IMR-90 (cell line): Measurements from ENCODE around the gene SLIT3. TPM values are rescaled to one million over a fixed set of nuclear protein-coding genes. Genes with fewer than 3 reads are reported as not detected.

Experiments
- ATAC-seq: fragments of 200-7000 bp; cut with Tn5 transposase; 2 replicates; pipeline ENCODE4 v1.9.1; 2020; ENCODE audit warnings: low read depth, mild to moderate bottlenecking, moderate library complexity
- BruUV-seq: library from RNA; stranded (reverse); fragments of 400-500 nt; replicated peaks from 2 replicates; lab custom pipeline; 2021; lab: Mats Ljungman, UMichigan
- CTCF ChIA-PET: fragments of 300-600 bp; formaldehyde crosslinking; extraction: SDS; loops from one replicate; lab custom pipeline; 2021; ENCODE audit warnings: antibody characterized with exemption; lab: Yijun Ruan, JAX
- POLR2A ChIA-PET: fragments of 300-600 bp; sonication (Branson Sonifier 250); formaldehyde crosslinking; loops from one replicate; lab custom pipeline; 2022; ENCODE audit warnings: antibody characterized with exemption; ENCODE audit not compliant: unreplicated experiment; lab: Charles Lee
- DNase-seq: peaks from one replicate; pipeline ENCODE4 v3.0.0; 2013
- H2AFZ ChIP-seq: replicated peaks from 2 replicates; pipeline ENCODE3; 2013; ENCODE audit warnings: low read length, mild to moderate bottlenecking; ENCODE audit not compliant: poor library complexity
- H2AK5ac ChIP-seq: 2 replicates; pipeline ENCODE4 v1.6.1; 2013; ENCODE audit warnings: low read depth, low read length, inconsistent platforms
- H2AK9ac ChIP-seq: replicated peaks from 2 replicates; pipeline ENCODE3; 2013; ENCODE audit warnings: mild to moderate bottlenecking, low read depth, low read length, moderate library complexity; ENCODE audit not compliant: poor library complexity
- H2BK120ac ChIP-seq: 2 replicates; pipeline ENCODE4 v1.6.1; 2013; ENCODE audit warnings: low read depth, low read length, inconsistent platforms
- H2BK15ac ChIP-seq: 3 replicates; pipeline ENCODE4 v1.6.1; 2013; ENCODE audit warnings: low read depth, low read length, inconsistent platforms
- H2BK20ac ChIP-seq: 2 replicates; pipeline ENCODE4 v1.6.1; 2013; ENCODE audit warnings: low read depth, mild to moderate bottlenecking, inconsistent platforms, low read length, moderate library complexity
- H2BK5ac ChIP-seq: 2 replicates; pipeline ENCODE4 v1.6.1; 2013; ENCODE audit warnings: mild to moderate bottlenecking, low read depth, low read length, inconsistent platforms; ENCODE audit not compliant: poor library complexity, severe bottlenecking
- H3K14ac ChIP-seq: replicated peaks from 2 replicates; pipeline ENCODE4 v1.6.1; 2013; ENCODE audit warnings: low read depth, low read length, inconsistent platforms
- H3K18ac ChIP-seq: 2 replicates; pipeline ENCODE4 v1.6.1; 2013; ENCODE audit warnings: low read depth, low read length, control low read depth
- H3K23ac ChIP-seq: 2 replicates; pipeline ENCODE4 v1.6.1; 2013; ENCODE audit warnings: low read depth, low read length, inconsistent platforms
- H3K27ac ChIP-seq: 2 replicates; pipeline ENCODE4 v1.5.1; 2013; ENCODE audit warnings: mild to moderate bottlenecking, control low read depth, low read length; ENCODE audit not compliant: insufficient read depth
- H3K27me3 ChIP-seq: 2 replicates; pipeline ENCODE4 v1.6.1; 2013; ENCODE audit warnings: low read length; ENCODE audit not compliant: control insufficient read depth, insufficient read depth
- H3K36me3 ChIP-seq: 2 replicates; pipeline ENCODE4 v1.6.1; 2013; ENCODE audit warnings: low read length, mixed read lengths; ENCODE audit not compliant: control insufficient read depth, insufficient read depth
- H3K4ac ChIP-seq: 2 replicates; pipeline ENCODE4 v1.6.1; 2013; ENCODE audit warnings: low read depth, low read length, inconsistent platforms
- H3K4me1 ChIP-seq: 2 replicates; pipeline ENCODE4 v1.6.1; 2013; ENCODE audit warnings: low read length, mixed read lengths; ENCODE audit not compliant: control insufficient read depth, insufficient read depth
- H3K4me2 ChIP-seq: 2 replicates; pipeline ENCODE4 v1.6.1; 2013; ENCODE audit warnings: low read depth, mild to moderate bottlenecking, control low read depth, low read length, moderate library complexity
- H3K4me3 ChIP-seq: 2 replicates; pipeline ENCODE4 v1.5.1; 2013; ENCODE audit warnings: low read depth, mild to moderate bottlenecking, control low read depth, low read length, moderate library complexity; ENCODE audit not compliant: insufficient read depth
- H3K56ac ChIP-seq: 2 replicates; pipeline ENCODE4 v1.6.1; 2013; ENCODE audit warnings: low read length, inconsistent platforms; ENCODE audit not compliant: insufficient read depth; ENCODE audit errors: extremely low read depth
- H3K79me1 ChIP-seq, 2 experiments: 2 replicates each; pipeline ENCODE4 v1.6.1; 2013; ENCODE audit warnings: low read length in 2 of 2, inconsistent platforms in 1 of 2, low read depth in 1 of 2
- H3K9ac ChIP-seq: 2 replicates; pipeline ENCODE4 v1.6.1; 2013; ENCODE audit warnings: low read depth, low read length, control low read depth
- H3K9me1 ChIP-seq: 2 replicates; pipeline ENCODE4 v1.6.1; 2013; ENCODE audit warnings: low read length, inconsistent platforms; ENCODE audit not compliant: insufficient read depth
- H3K9me3 ChIP-seq: 2 replicates; pipeline ENCODE4 v1.6.1; 2013; ENCODE audit warnings: low read length; ENCODE audit not compliant: control insufficient read depth, insufficient read depth
- H4K20me1 ChIP-seq: 2 replicates; pipeline ENCODE4 v1.6.1; 2013; ENCODE audit warnings: low read length, inconsistent platforms; ENCODE audit not compliant: insufficient read depth
- H4K5ac ChIP-seq: 2 replicates; pipeline ENCODE4 v1.6.1; 2013; ENCODE audit warnings: mild to moderate bottlenecking, low read depth, low read length, control low read depth
- H4K8ac ChIP-seq, 2 experiments: 2 replicates each; pipeline ENCODE4 v1.6.1; 2013; ENCODE audit warnings: low read depth in 2 of 2, low read length in 2 of 2, control low read depth in 1 of 2, inconsistent platforms in 1 of 2
- H4K91ac ChIP-seq: 2 replicates; pipeline ENCODE4 v1.6.1; 2013; ENCODE audit warnings: low read depth, low read length, inconsistent platforms; ENCODE audit not compliant: insufficient read depth
- BHLHE40 ChIP-seq: fragments of 150-350 bp; IDR thresholded peaks from 2 replicates; pipeline ENCODE4 v1.6.1; 2016; ENCODE audit warnings: mild to moderate bottlenecking, low read depth, low read length
- CEBPB ChIP-seq: IDR thresholded peaks from 2 replicates; pipeline ENCODE4 v1.6.1; 2012; ENCODE audit warnings: low read depth, low read length, improper control_type of control experiment
- CHD1 ChIP-seq: IDR thresholded peaks from 2 replicates; pipeline ENCODE4 v1.6.1; 2012; ENCODE audit warnings: low read depth, low read length, improper control_type of control experiment
- FOS ChIP-seq: fragments of 150-350 bp; IDR thresholded peaks from 2 replicates; pipeline ENCODE4 v1.6.1; 2016; ENCODE audit warnings: low read depth, low read length
- MAFK ChIP-seq: IDR thresholded peaks from 2 replicates; pipeline ENCODE4 v1.6.1; 2012; ENCODE audit warnings: low read depth, low read length, improper control_type of control experiment
- MAZ ChIP-seq: IDR thresholded peaks from 2 replicates; pipeline ENCODE4 v1.6.1; 2012; ENCODE audit warnings: low read depth, mild to moderate bottlenecking, low read length, improper control_type of control experiment, moderate library complexity, borderline replicate concordance
- MXI1 ChIP-seq: IDR thresholded peaks from 2 replicates; pipeline ENCODE4 v1.6.1; 2012; ENCODE audit warnings: low read depth, mild to moderate bottlenecking, low read length, moderate library complexity, borderline replicate concordance
- NFE2L2 ChIP-seq: fragments of 150-350 bp; IDR thresholded peaks from 2 replicates; pipeline ENCODE4 v1.6.1; 2016; ENCODE audit warnings: low read depth, mild to moderate bottlenecking, low read length
- POLR2A ChIP-seq: IDR thresholded peaks from 2 replicates; pipeline ENCODE4 v1.6.1; 2012; ENCODE audit warnings: mild to moderate bottlenecking, low read depth, low read length
- RAD21 ChIP-seq: IDR thresholded peaks from 2 replicates; pipeline ENCODE4 v1.6.1; 2012; ENCODE audit warnings: low read length, improper control_type of control experiment
- RCOR1 ChIP-seq: IDR thresholded peaks from 2 replicates; pipeline ENCODE4 v1.6.1; 2012; ENCODE audit warnings: mild to moderate bottlenecking, low read length, improper control_type of control experiment; ENCODE audit not compliant: insufficient replicate concordance
- RFX5 ChIP-seq: IDR thresholded peaks from 2 replicates; pipeline ENCODE4 v1.8.0; 2012; ENCODE audit warnings: low read depth, mild to moderate bottlenecking, low read length, moderate library complexity
- SMC3 ChIP-seq: fragments of 150-350 bp; IDR thresholded peaks from 2 replicates; pipeline ENCODE4 v1.6.1; 2016; ENCODE audit warnings: low read depth, mild to moderate bottlenecking, antibody characterized with exemption, low read length, moderate library complexity
- dilution Hi-C: fragments of 300-500 bp; cut with HindIII; formaldehyde crosslinking; loops from one replicate; pipeline ENCODE4 v1.14.3; 2018; ENCODE audit warnings: low sequenced_read_pairs; ENCODE audit not compliant: unreplicated experiment
- in situ Hi-C: fragments of 300-500 bp; cut with MboI; formaldehyde crosslinking; loops from 3 replicates; pipeline ENCODE4 v1.14.3; 2019; ENCODE audit warnings: low sequenced_read_pairs, inconsistent platforms, mixed read lengths
- intact Hi-C: fragments of 100-400 bp; cut with micrococcal nuclease; formaldehyde crosslinking; loops from 2 replicates; pipeline ENCODE4 v1.10.0; 2022
- polyA plus RNA-seq, 3 experiments: library from polyadenylated mRNA; depleted of rRNA; stranded (reverse); fragments of >200 nt; gene quantifications; 2 replicates each; pipeline ENCODE4 v1.2.3, GENCODE V29; 2012; ENCODE audit warnings: low replicate concordance in 1 of 3
- total RNA-seq: library from RNA; depleted of rRNA; stranded (reverse); fragments of >200 nt; gene quantifications from 2 replicates; pipeline ENCODE4 v1.2.3, GENCODE V29; 2012
- TF ChIP-seq, protein P1 (sequence below): conservative IDR thresholded peaks from 2 replicates; pipeline ENCODE4 v1.5.1; 2012; ENCODE audit warnings: mild to moderate bottlenecking, low read depth, low read length, improper control_type of control experiment
- TF ChIP-seq, protein P2 (sequence below): fragments of 150-350 bp; IDR thresholded peaks from 2 replicates; pipeline ENCODE4 v1.6.1; 2016; ENCODE audit warnings: low read depth, mild to moderate bottlenecking, low read length, moderate library complexity, borderline replicate concordance
- TF ChIP-seq, protein P3 (sequence below): fragments of 150-350 bp; IDR thresholded peaks from 2 replicates; pipeline ENCODE4 v1.6.1; 2017; ENCODE audit warnings: mild to moderate bottlenecking, antibody characterized with exemption, low read length, low read depth

SLIT3 gene
- total and polyA plus RNA-seq, 2 of the 4 experiments (the other 2 are of a cell fraction) = 0.18 to 0.50 TPM

DNA sequence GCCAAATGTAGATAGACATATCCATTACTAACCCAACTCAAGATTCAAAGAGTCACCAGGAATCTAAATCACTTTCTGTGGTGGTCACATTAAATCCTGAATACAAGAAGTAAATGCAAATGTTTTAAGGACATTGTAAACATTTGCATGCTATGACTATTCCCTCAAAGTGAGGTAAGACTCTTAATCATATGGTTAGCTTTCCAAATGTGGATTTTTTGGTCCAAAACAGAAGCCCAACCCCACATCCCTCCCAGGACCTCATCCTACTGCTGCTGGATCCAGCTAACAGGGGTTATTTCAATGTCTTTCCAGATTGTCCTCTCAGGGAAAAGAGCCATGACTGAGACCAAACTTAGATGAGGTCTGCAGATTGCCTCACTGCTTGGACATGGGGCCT, 493.7 kb downstream of the SLIT3 start:
- Histone ChIP-seq H2BK5ac (no peak overlapping the region), H2BK15ac (no peak overlapping the region), H3K79me1 (no peaks in the 10 kb centered on the region), H3K23ac (no peak overlapping the region), H3K36me3 (no peaks in the 10 kb centered on the region), H2BK20ac (no peak overlapping the region), H4K5ac (no peak overlapping the region), H3K9me1 (no peaks in the 10 kb centered on the region), H3K4me1 (no peaks in the 10 kb centered on the region), H3K56ac (no peak overlapping the region), H2AK9ac (no peak overlapping the region), H2AK5ac (no peak overlapping the region), H3K9ac (no peak overlapping the region), H4K8ac (no peak overlapping the region), H2BK120ac (no peak overlapping the region), H3K14ac (no peak overlapping the region), H4K20me1 (no peaks in the 10 kb centered on the region), H3K4me2 (no peak overlapping the region), H3K4me3 (no peak overlapping the region), H3K27ac (no peak overlapping the region), H2AFZ (no peak overlapping the region), H3K18ac (no peak overlapping the region), H3K9me3 (no peaks in the 10 kb centered on the region), H3K27me3 (no peaks in the 10 kb centered on the region), H4K91ac (no peak overlapping the region), H3K4ac (no peak overlapping the region)
- in situ Hi-C loops (loop anchor here (25.0 kb wide), 1 partner anchor 545 kb away; no protein-coding TSS in a partner anchor), intact Hi-C loops (no loop called here), dilution Hi-C loops (no loop called here)
- BruUV-seq = no TSS peak
- CTCF ChIA-PET = no interaction called here
- POLR2A ChIA-PET = no interaction called here
- TF ChIP-seq MAZ (no peak), RCOR1 (no peak), CEBPB (no peak), BHLHE40 (no peak), POLR2A (no peak), NFE2L2 (no peak), RFX5 (no peak), SMC3 (no peak), CHD1 (no peak), RAD21 (no peak), MXI1 (no peak), FOS (no peak), MAFK (no peak)
- TF ChIP-seq, protein P1, sequence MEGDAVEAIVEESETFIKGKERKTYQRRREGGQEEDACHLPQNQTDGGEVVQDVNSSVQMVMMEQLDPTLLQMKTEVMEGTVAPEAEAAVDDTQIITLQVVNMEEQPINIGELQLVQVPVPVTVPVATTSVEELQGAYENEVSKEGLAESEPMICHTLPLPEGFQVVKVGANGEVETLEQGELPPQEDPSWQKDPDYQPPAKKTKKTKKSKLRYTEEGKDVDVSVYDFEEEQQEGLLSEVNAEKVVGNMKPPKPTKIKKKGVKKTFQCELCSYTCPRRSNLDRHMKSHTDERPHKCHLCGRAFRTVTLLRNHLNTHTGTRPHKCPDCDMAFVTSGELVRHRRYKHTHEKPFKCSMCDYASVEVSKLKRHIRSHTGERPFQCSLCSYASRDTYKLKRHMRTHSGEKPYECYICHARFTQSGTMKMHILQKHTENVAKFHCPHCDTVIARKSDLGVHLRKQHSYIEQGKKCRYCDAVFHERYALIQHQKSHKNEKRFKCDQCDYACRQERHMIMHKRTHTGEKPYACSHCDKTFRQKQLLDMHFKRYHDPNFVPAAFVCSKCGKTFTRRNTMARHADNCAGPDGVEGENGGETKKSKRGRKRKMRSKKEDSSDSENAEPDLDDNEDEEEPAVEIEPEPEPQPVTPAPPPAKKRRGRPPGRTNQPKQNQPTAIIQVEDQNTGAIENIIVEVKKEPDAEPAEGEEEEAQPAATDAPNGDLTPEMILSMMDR = no peak
- TF ChIP-seq, protein P2, sequence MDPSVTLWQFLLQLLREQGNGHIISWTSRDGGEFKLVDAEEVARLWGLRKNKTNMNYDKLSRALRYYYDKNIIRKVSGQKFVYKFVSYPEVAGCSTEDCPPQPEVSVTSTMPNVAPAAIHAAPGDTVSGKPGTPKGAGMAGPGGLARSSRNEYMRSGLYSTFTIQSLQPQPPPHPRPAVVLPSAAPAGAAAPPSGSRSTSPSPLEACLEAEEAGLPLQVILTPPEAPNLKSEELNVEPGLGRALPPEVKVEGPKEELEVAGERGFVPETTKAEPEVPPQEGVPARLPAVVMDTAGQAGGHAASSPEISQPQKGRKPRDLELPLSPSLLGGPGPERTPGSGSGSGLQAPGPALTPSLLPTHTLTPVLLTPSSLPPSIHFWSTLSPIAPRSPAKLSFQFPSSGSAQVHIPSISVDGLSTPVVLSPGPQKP = no peak
- TF ChIP-seq, protein P3, sequence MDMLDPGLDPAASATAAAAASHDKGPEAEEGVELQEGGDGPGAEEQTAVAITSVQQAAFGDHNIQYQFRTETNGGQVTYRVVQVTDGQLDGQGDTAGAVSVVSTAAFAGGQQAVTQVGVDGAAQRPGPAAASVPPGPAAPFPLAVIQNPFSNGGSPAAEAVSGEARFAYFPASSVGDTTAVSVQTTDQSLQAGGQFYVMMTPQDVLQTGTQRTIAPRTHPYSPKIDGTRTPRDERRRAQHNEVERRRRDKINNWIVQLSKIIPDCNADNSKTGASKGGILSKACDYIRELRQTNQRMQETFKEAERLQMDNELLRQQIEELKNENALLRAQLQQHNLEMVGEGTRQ = no peak
- ATAC-seq = no peak
- no peak for DNase-seq
